KBM-7 (cell line): ENCODE measurements around the gene ASPSCR1.

ENCODE experiments used
- DNase-seq: peaks from one replicate; pipeline ENCODE4 v3.0.0-alpha.2; 2015
- in situ Hi-C: fragments of 300-500 bp; cut with MboI; formaldehyde crosslinking; loops from 2 replicates; pipeline ENCODE4 v1.14.3; 2020; ENCODE audit warnings: low sequenced_read_pairs, low pct_unique_long_range_greater_than_20kb, mixed read lengths

The ASPSCR1 gene

DNA sequence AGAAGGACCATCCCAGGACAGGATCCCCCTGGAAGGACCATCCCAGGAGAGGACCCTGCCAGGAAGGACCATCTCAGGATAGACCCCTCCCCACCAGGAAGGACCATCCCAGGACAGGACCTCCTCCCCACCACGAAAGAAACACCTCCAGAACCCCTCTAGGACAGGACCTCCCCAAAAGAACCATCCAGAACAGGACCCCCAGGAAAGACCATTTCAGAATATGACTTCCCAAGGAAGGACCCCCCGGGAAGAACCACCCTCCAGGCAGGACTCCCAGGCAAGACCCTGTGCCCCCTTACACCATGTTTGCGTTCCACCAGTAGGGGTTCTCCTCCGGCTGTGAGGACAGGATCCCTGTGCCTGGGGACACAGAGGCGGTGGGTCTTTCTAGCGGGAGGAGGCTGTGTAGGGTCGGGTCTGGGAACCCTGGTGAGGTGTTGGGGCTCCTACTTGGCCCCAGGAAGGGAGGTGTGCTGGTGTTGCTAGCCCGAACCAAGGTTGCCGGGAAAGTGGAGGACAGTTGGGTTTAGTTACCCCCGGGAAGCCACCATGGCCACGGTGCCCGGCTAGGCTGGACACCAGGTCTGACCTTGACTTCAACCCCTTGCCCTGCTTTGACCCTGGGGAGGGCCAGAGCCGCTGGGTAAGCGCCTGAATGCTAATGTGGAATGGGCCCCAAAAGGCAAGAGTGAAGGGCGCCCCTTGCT lies 18.6 kb upstream of the ASPSCR1 start:
- in situ Hi-C loops = no loop called here
- DNase-seq = no peak

DNA sequence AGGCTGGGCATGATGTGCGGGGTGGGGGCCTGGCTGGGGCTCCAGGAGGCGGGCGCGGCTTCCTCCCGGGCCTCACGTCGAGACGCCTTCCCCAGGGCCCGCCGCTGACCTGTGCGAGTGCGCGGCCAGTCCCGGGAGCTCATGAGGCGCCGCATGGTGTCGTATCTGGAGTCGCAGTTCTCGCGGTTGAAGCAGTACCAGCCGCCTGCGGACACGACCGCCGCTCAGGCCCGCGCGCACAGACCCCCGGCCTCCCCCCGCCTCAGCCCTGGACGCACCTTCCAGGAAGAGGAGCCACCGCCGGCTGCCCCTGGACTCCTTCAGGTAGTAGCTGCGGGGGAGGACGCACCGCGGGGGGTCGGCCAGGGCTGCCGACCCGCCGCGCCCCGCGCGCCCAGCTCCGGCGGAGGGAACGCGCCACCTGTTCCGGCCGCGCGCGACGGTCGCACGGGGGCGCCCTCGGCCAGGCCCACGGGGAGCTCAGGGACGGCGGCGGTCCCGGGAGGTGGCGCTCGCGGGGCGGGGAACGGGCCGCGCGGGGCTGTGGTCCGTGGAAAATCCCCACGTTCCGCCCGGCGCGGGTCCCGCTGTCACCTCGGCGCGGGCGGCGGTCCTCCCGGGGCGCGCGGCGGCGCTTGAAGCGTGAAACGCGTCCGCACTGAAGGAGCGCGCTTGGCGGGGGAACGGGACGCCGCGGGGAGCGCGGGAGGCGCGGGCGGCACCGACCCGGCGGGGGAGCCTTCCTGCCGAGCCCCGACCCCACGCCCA lies 17.9 kb upstream of the ASPSCR1 start:
- peak; percentile 60 for DNase-seq
- in situ Hi-C loops = no loop called here

- in situ Hi-C loops = no loop called here
- DNase-seq = no peak
Measured at GRCh38 chr17:81960130-81960958, 17.1 kb upstream of the ASPSCR1 start.

DNA sequence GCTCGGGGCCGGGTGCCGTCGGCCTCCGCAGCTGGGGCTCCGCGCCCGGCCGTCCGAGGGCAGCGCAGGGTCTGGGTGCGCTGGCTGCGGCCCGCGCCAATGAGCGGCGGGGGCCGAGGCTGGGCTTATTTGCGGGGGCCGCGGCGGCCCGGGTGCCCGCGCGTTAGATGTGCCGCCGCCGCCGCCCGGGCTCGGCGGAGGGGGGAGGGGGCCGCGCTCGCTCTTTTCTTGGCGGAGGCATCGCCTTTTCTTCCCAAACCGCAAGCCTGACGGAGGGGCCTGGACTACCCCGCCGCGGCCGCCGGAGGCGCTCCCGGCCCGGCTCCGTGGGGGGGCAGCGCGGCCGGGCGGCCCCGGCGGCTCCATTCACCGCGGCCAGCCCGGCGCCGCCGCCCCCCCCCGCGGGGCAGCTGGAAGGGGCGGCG lies 16.3 kb upstream of the ASPSCR1 start, which contains the start of gene NOTUM:
TSS of gene NOTUM (minus strand) at position 101 of the 425 bp plus-strand sequence. CDS start 278 bp downstream, outside the sequence.
- DNase-seq = no peak
- in situ Hi-C loops = no loop called here

- in situ Hi-C loops = no loop called here
- DNase-seq = no peak
Measured at GRCh38 chr17:81961521-81962498, 15.6 kb upstream of the ASPSCR1 start.

GRCh38 chr17:81962499-81963441 lies 14.7 kb upstream of the ASPSCR1 start:
- no peak for DNase-seq
- in situ Hi-C loops = no loop called here

- in situ Hi-C loops = no loop called here
- DNase-seq = no peak
Measured at GRCh38 chr17:81964081-81964849, 13.2 kb upstream of the ASPSCR1 start.

DNA sequence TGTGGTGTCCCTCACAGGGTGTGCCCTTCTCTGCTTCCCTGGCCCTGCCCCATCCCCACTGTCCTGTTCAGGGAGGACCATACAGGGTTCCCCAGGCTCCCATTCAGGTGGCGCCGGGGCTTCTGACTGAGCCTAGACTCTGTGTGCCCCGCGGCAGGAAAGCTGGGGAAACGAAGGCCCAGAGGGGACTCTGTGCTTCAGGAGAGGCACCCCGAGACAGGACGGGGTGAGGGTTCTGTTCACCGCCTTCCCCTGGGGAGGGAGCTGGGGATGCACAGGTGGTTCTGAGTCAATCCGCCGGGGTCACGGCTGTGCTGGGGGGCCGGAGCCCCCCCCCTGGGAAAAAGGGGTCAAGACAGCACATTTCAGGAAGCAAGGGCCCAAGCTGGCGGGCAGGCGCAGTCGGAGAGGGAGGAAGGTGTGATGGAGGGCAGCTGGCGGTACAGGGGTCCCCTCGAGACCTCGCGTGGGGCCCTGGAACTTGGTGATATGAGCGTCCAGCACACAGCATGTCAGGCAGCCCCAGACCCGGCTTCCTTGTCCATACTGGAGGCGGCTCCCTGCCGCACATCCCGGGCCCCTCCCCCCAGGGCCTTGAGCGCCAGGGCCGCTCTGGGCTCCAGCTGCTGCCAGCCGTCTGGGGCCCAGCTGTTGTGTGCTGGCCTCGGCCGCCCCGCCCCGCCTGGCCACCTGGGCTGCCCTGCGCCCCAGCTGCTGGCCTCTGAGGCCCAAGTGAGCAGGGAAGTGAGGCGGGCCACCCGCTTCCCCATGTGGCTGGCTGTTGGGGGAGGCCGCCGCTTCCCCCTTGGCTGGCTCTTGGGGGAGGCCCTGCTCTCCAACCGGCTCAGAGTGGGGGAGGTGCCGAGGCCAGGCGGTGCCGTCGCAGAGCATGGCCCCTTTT lies 10.8 kb upstream of the ASPSCR1 start:
- in situ Hi-C loops = no loop called here

DNA sequence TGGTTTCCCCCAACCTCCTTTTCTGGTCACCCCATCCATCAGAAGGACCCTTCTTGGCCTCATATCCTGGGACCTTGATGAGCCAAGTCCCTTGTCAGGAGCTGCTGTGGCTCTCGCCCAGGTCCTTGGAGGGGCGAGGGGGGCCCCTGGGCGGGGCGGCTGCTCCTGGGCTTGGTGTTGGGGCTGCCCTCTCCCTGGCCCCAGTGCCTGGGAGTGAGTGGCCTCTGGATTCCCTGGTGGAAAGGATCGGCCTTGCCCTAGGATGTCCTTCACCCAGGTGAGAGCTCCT lies 10.2 kb upstream of the ASPSCR1 start:
- in situ Hi-C loops = no loop called here

More for the DNA sequence above, 10.8 kb upstream of the ASPSCR1 start:
- DNase-seq = peak; percentile 66

GRCh38 chr17:81967533-81968395 lies 9.7 kb upstream of the ASPSCR1 start:
- DNase-seq = peak; percentile 25
- in situ Hi-C loops = no loop called here

More for the DNA sequence above, 10.2 kb upstream of the ASPSCR1 start:
- no peak for DNase-seq

DNA sequence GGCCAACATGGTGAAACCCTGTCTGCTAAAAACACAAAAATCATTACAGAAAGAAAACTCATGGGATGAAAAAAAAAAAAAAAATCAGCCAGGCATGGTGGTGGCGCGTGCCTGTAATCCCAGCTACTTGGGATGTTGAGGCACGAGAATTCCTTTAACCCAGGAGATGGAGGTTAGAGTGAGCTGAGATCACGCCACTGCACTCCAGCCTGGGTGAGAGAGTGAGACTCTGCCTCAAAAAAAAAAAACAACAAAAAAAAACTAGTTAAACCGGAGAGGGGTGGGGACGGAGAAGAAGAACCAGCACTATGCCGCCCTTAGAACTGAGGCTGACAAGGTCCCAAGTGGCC lies 9.1 kb upstream of the ASPSCR1 start:
- DNase-seq = no peak
- in situ Hi-C loops = no loop called here

DNA sequence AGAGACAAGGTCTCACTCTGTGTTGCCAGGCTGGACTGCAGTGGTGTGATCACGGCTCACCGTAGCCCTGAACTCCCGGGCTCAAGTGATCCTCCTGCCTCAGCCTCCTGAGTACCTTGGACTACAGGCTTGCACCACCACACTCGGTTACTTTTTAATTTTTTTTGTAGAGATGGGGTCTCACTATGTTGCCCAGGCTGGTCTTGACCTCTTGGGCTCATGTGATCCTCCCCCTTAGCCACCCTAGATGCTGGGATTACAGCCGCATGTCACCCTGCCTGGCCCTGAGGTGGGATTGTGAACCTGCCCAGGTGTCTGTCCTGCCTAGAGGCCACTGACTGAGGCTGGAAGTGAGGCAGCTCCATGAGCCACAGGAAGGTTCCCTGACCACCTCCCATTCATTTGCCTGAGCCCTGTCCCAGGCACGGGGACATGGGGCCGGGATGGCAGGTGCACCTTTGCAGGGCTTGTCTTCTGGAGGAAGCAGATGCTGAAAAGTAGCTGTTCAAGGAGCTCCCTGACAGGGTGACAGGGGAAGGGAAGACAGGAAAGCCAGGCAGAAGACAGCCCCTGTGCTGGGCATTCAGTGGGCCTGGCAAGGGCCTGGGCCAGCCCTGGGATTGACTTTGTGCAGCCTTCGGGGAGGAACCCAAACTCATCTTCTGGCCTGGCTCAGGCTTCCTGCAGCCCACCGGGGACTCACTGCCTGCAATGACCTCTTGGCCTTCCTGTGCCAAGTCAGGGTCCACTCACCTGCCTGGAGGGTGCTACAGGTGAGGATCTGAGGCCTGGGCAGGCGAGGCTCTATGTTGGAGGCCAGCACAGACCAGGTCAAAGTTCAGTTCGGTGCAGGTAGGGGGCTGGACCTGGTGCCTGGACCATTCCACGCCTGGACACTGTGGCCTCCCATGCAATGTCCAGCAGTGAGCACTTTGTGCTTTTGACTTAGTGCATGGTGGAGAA lies 8.3 kb upstream of the ASPSCR1 start:
- in situ Hi-C loops = no loop called here
- DNase-seq = no peak

DNA sequence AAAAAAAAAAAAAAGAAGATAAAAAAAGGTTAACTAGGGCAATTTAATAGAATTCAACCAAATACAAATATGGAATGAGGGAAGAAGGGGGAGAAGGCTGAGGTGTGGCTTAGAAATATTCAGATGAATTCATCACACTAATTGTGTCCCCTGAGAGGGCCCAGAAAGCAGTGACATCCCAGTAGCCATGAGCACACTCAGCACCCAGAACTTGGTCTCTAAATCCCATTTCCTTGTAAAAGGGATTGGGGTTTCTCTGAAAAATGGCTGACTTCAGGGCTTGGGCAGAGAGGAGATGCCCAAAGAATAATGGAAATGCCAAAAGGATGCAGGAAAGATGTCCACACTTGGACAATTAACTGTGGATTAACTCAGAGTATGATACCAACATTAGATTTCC lies 4.0 kb upstream of the ASPSCR1 start:
- DNase-seq = no peak
- in situ Hi-C loops = no loop called here
